DND-41 (cell line): ENCODE results near the gene DLG2.

ENCODE experiments used
- ATAC-seq: fragments of 200-7000 bp; cut with Tn5 transposase; 3 replicates; pipeline ENCODE4 v1.9.1; 2021; ENCODE audit warnings: low read depth; ENCODE audit not compliant: insufficient read depth
- DNase-seq: peaks from one replicate; pipeline ENCODE4 v3.0.0-alpha.2; 2020
- H2AFZ ChIP-seq: 2 replicates; pipeline ENCODE4 v1.6.0; 2012; ENCODE audit warnings: low read depth, low read length
- H3K27ac ChIP-seq: 2 replicates; pipeline ENCODE4 v1.5.1; 2012; ENCODE audit warnings: low read length, inconsistent platforms
- H3K27me3 ChIP-seq: fragments of 200-600 bp; sonication (generic); 2 replicates; pipeline ENCODE4 v1.6.0; 2012; ENCODE audit warnings: low read length, mild to moderate bottlenecking, inconsistent platforms; ENCODE audit not compliant: insufficient read depth, poor library complexity
- H3K36me3 ChIP-seq: 2 replicates; pipeline ENCODE4 v1.5.1; 2012; ENCODE audit warnings: low read length, inconsistent platforms; ENCODE audit not compliant: insufficient read depth
- H3K4me1 ChIP-seq: 2 replicates; pipeline ENCODE4 v1.5.1; 2012; ENCODE audit warnings: mild to moderate bottlenecking, low read length; ENCODE audit not compliant: insufficient read depth
- H3K4me2 ChIP-seq: 2 replicates; pipeline ENCODE4 v1.6.0; 2012; ENCODE audit warnings: mild to moderate bottlenecking, moderate library complexity, low read length, inconsistent platforms; ENCODE audit not compliant: insufficient read depth
- H3K4me3 ChIP-seq, 2 experiments: fragments of 200-600 bp in 1 of 2; shearing (Covaris generic) in 1 of 2; 2 replicates each; pipeline ENCODE4 v1.5.1; 2012 to 2016; ENCODE audit warnings: inconsistent platforms in 2 of 2, low read length in 2 of 2, mild to moderate bottlenecking in 2 of 2, low read depth in 1 of 2, moderate library complexity in 1 of 2
- H3K79me2 ChIP-seq: 2 replicates; pipeline ENCODE4 v1.6.0; 2012; ENCODE audit warnings: low read length, inconsistent platforms; ENCODE audit not compliant: insufficient read depth
- H3K9ac ChIP-seq: 2 replicates; pipeline ENCODE4 v1.6.0; 2012; ENCODE audit warnings: low read depth, mild to moderate bottlenecking, inconsistent platforms, low read length, moderate library complexity
- H3K9me3 ChIP-seq: 2 replicates; pipeline ENCODE4 v1.5.1; 2012; ENCODE audit warnings: low read length, moderate library complexity, mild to moderate bottlenecking, inconsistent platforms; ENCODE audit not compliant: insufficient read depth, severe bottlenecking
- H4K20me1 ChIP-seq: 2 replicates; pipeline ENCODE4 v1.6.0; 2012; ENCODE audit warnings: low read length; ENCODE audit not compliant: insufficient read depth
- CTCF ChIP-seq: IDR thresholded peaks from 2 replicates; pipeline ENCODE4 v1.5.1; 2012; ENCODE audit warnings: borderline replicate concordance, low read length, moderate library complexity, mild to moderate bottlenecking; ENCODE audit not compliant: poor library complexity, severe bottlenecking; ENCODE audit errors: extremely low read depth
- EZH2 ChIP-seq: IDR thresholded peaks from 3 replicates; pipeline ENCODE4 v1.6.1; 2012; ENCODE audit warnings: borderline replicate concordance, low read depth, mild to moderate bottlenecking, moderate library complexity, low read length, inconsistent platforms; ENCODE audit not compliant: severe bottlenecking

DLG2 gene

GRCh38 chr11:85196968-85197367, 430.2 kb downstream of the DLG2 start:
- no peak for ATAC-seq
- DNase-seq = no peak
- Histone ChIP-seq H3K4me1 (no peaks in the 10 kb centered on the region), H3K79me2 (no peaks in the 10 kb centered on the region), H3K9me3 (no peaks in the 10 kb centered on the region), H3K9ac (no peak overlapping the region), H3K27me3 (no peaks in the 10 kb centered on the region), H2AFZ (no peak overlapping the region), H4K20me1 (no peaks in the 10 kb centered on the region), H3K4me2 (no peak overlapping the region), H3K27ac (no peak overlapping the region), H3K36me3 (no peaks in the 10 kb centered on the region), H3K4me3 (no peak overlapping the region)
- TF ChIP-seq EZH2 = no peak
- TF ChIP-seq CTCF = no peak

GRCh38 chr11:85195934-85196333, 431.2 kb downstream of the DLG2 start:
- no peak for ATAC-seq
- H3K9ac ChIP-seq = no peak overlapping the region
- no peak overlapping the region for H3K27ac ChIP-seq
- TF ChIP-seq CTCF (no peak), EZH2 (no peak)
- no peak overlapping the region for H3K4me2 ChIP-seq
- no peak overlapping the region for H2AFZ ChIP-seq
- H3K4me3 ChIP-seq = no peak overlapping the region
- H3K27me3 ChIP-seq = no peaks in the 10 kb centered on the region
- no peaks in the 10 kb centered on the region for H3K79me2 ChIP-seq
- H3K9me3 ChIP-seq = no peaks in the 10 kb centered on the region
- no peaks in the 10 kb centered on the region for H3K36me3 ChIP-seq
- no peaks in the 10 kb centered on the region for H4K20me1 ChIP-seq
- DNase-seq = no peak
- H3K4me1 ChIP-seq = no peaks in the 10 kb centered on the region

GRCh38 chr11:85187992-85188391, 439.2 kb downstream of the DLG2 start:
- ATAC-seq (no peak), DNase-seq (no peak)
- no peaks in the 10 kb centered on the region for H3K36me3 ChIP-seq
- no peaks in the 10 kb centered on the region for H4K20me1 ChIP-seq
- TF ChIP-seq EZH2 (no peak), CTCF (no peak)
- H3K9me3 ChIP-seq = no peaks in the 10 kb centered on the region
- H2AFZ ChIP-seq = no peak overlapping the region
- H3K4me3 ChIP-seq = no peak overlapping the region
- no peak overlapping the region for H3K27ac ChIP-seq
- H3K9ac ChIP-seq = no peak overlapping the region
- H3K79me2 ChIP-seq = no peaks in the 10 kb centered on the region
- no peak overlapping the region for H3K4me2 ChIP-seq
- H3K4me1 ChIP-seq = no peaks in the 10 kb centered on the region
- H3K27me3 ChIP-seq = no peaks in the 10 kb centered on the region

GRCh38 chr11:85184721-85185120, 442.4 kb downstream of the DLG2 start:
- H3K79me2 ChIP-seq = no peaks in the 10 kb centered on the region
- no peak overlapping the region for H3K9ac ChIP-seq
- no peaks in the 10 kb centered on the region for H4K20me1 ChIP-seq
- ATAC-seq (no peak), DNase-seq (no peak)
- H2AFZ ChIP-seq = no peak overlapping the region
- H3K27me3 ChIP-seq = no peaks in the 10 kb centered on the region
- TF ChIP-seq CTCF (no peak), EZH2 (no peak)
- H3K4me1 ChIP-seq = no peaks in the 10 kb centered on the region
- no peak overlapping the region for H3K27ac ChIP-seq
- no peaks in the 10 kb centered on the region for H3K9me3 ChIP-seq
- H3K36me3 ChIP-seq = no peaks in the 10 kb centered on the region
- no peak overlapping the region for H3K4me3 ChIP-seq
- H3K4me2 ChIP-seq = no peak overlapping the region
